Measurements from ENCODE around the gene ZNHIT3.

DNA sequence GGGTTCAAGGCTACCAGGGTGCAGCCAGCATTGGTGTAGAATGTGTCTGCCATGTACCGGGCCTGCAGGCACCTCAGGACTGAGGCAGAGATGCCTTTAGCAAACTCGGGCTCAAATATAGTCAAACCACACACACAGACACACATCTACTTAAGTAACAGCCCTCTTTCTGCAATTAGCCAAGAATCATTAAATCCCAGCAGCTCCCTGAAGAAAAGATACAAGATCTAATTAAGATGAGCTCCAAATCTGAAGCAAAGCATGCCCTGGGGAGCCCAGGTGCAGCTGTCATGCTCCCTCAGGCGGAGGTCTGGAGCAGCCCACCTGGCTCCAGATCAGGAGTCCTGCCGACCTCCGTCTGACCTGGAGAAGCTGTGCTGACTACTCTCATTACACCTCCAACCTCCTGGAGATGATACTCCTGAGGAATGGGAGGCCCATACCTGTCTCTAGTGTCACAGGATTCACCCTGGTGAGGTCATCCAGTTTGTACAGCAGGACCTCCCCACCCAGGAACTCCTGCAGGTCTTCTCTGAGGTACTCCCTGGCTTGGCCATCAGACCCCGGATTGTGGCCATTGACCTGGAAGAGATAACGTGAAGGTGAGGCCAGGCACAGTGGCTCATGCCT, 41.3 kb downstream of the ZNHIT3 start:
- TF ChIP-seq, protein P1, sequence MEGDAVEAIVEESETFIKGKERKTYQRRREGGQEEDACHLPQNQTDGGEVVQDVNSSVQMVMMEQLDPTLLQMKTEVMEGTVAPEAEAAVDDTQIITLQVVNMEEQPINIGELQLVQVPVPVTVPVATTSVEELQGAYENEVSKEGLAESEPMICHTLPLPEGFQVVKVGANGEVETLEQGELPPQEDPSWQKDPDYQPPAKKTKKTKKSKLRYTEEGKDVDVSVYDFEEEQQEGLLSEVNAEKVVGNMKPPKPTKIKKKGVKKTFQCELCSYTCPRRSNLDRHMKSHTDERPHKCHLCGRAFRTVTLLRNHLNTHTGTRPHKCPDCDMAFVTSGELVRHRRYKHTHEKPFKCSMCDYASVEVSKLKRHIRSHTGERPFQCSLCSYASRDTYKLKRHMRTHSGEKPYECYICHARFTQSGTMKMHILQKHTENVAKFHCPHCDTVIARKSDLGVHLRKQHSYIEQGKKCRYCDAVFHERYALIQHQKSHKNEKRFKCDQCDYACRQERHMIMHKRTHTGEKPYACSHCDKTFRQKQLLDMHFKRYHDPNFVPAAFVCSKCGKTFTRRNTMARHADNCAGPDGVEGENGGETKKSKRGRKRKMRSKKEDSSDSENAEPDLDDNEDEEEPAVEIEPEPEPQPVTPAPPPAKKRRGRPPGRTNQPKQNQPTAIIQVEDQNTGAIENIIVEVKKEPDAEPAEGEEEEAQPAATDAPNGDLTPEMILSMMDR (IDR thresholded peaks at IDR 0.05; ENCODE audit: low read depth, low read length, poor library complexity, severe bottlenecking), result no peak
- TF ChIP-seq EZH2phosphoT487 (IDR thresholded peaks at IDR 0.05; ENCODE audit: borderline replicate concordance, low read length), result no peak

All from DOHH2 (cell line).